GM18907 (cell line): ENCODE measurements around the gene KDM2B.

Experiments
- ATAC-seq: cut with Tn5 transposase; IDR thresholded peaks from one replicate; pipeline ENCODE4 v1.9.1; 2021; ENCODE audit warnings: mild to moderate bottlenecking, moderate library complexity; ENCODE audit not compliant: unreplicated experiment

The KDM2B gene

GRCh38 chr12:121580959-121581685 lies at the start of gene KDM2B:
TSS of gene KDM2B (minus strand) at chr12:121581023. CDS start at chr12:121580911, 112 bp downstream.
- ATAC-seq = no peak

GRCh38 chr12:121628536-121628935 lies 47.7 kb upstream of the KDM2B start:
- ATAC-seq = no peak

- ATAC-seq = no peak
Observed at GRCh38 chr12:121628037-121628436, 47.2 kb upstream of the KDM2B start.

GRCh38 chr12:121626853-121627640 lies 46.2 kb upstream of the KDM2B start:
- peak; percentile 44 for ATAC-seq

DNA sequence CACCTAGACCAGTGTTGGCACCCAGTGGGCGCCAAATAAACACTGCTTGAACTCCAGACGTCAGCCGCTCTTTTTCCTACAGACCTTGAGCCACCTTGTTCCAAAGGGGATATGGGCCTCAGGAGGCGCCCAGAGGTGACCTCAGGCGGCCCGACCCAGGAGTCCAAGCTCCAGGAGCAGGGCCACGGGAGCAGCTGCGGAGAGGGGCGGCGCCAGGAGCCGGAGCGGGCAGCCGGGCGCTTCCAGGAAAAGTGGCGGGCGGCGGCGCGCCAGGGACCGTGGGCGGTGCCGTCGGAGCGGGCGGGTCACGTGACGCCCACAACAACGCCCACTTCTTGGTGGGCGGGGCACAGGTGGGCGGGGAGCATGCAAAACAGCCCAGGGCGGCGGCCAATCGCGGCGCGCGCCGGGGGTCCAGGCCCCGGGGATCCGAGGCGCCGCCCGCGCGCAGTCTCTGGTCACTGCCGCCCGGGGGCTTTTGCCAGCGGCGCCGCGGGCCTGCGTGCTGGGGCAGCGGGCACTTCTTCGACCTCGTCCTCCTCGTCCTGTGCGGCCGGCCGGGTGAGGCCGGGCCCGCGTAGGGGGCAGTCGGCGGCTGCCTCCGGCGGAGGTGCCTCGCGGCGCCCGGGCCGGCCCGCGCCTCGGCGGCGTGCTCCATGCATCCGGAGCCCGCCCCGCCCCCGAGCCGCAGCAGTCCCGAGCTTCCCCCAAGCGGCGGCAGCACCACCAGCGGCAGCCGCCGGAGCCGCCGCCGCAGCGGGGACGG lies 45.4 kb upstream of the KDM2B start, which contains the start of gene ORAI1:
TSS of gene ORAI1 (plus strand) at position 444 of the 766 bp plus-strand sequence.
- peak; percentile 73 for ATAC-seq

DNA sequence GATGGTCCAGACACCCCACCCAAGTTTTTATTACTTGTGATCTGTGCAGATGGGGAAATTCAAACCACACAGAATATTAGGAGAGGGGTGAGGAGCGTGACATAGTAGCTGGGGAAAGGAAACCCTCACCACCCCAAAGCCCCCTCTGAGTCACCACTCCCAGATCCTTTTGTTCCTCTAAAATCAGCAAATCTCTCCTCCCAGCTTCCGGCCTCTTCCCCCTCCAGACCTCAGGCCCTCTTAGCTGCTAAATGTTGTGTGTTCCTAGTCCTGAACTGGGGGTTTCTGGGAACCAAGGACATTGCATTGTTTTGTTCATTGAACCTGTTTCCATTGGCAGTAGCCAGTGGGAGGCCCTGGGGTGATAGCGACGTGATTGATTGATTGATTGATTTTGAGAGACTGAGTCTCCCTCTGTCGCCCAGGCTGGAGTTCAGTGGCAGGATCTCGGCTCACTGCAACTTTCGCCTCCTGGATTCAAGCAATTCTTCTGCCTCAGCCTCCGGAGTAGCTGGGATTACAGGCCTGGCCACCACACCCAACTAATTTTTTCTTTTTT lies 39.6 kb upstream of the KDM2B start:
- ATAC-seq = no peak

DNA sequence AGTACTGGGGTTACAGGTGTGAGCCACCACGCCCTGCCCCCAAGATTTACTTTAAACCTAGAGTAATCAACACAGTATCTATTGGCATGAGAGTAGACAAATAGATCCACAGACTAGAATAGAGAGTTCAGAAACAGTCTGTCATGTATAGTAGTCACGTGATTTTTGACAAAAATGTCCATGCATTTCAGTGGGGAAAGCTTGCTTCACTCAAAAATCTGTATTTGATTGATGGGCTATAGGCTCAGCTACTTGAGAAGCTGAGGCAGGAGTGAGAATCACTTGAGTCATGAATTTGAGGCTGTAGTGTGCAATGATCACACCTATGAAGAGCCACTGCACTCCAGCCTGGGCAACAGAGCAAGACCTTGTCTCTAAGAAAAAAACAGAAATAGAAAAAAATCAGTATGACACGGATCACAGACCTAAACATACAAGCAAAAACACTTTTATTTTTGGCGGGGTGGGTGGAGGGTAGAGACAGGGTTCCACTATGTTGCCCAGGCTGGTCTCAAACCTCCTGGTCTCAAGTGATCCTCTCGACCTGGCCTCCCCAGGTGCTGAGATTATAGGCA lies 37.9 kb upstream of the KDM2B start:
- no peak for ATAC-seq

GRCh38 chr12:121614872-121615467 lies 34.1 kb upstream of the KDM2B start:
- ATAC-seq = no peak

DNA sequence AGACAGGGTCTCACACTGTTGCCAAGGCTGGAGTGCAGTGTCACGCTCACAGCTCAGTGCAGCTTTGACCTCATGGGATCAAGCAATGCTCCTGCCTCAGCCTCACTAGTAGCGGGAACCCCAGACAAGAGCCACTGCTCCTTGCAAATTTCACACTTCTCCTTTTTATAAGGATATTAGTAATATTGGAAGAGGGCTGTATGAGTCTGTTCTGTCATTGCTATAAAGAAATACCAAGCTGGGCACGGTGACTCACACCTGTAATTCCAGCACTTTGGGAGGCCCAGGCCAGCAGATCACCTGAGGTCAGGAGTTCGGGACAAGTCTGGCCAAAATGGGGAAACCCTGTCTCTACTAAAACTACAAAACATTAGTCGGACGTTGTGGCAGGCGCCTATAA lies 32.6 kb upstream of the KDM2B start:
- ATAC-seq = no peak

GRCh38 chr12:121611306-121611705 lies 30.5 kb upstream of the KDM2B start:
- ATAC-seq = no peak

- ATAC-seq = no peak
Observed at GRCh38 chr12:121610239-121611149, 29.7 kb upstream of the KDM2B start.

- ATAC-seq = no peak
Observed at GRCh38 chr12:121608301-121608700, 27.5 kb upstream of the KDM2B start.

- ATAC-seq = no peak
Observed at GRCh38 chr12:121603581-121603980, 22.8 kb upstream of the KDM2B start.

DNA sequence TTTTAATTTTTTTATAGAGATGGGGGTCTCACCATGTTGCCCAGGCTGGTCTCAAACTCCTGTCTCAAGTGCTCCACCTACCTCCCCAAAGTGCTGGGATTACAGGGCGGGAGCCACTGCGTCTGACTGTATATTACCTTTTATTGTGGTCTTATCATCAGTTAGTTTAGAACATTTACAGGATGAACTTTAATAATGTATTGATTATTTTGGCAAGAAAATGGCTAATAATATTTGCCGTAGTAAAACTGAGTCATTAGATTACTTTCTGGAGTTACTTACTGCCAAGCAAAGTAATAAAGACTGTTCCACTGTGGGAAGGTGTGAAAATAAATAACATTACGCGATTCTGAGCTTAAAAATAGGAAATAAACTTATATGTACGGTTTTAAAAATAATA lies 21.9 kb upstream of the KDM2B start:
- ATAC-seq = no peak

DNA sequence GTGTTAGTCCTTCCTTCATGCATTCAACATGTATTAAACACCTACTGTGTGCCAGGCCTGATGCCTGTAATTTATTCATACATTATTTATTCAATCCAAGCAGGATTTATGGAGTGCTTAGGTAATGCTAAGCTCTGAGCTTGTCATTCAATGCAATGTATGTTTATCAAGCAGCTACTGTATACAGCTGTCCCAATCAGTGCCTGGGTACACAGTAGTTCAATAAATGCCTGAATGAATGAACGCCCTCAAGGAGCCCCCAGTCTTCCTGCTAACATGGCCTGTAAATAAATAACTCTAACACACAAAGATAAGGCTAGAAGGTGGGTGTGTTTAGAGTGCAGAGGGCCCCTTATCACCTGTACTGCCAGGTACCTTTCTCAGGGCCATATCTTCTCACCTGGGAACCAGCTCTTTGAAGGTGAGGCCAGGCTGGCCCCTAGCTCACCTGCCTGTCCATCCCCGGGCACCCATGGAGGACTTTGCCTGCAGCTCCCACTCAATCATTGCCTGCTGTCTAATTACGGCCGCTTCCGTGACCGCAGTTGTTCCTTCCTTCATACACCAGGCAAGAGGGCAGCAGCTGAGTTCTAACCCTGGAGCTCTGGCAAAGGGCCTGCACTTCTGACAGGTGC lies 20.0 kb upstream of the KDM2B start:
- ATAC-seq = no peak

- no peak for ATAC-seq
Observed at GRCh38 chr12:121596526-121596925, 15.7 kb upstream of the KDM2B start.

DNA sequence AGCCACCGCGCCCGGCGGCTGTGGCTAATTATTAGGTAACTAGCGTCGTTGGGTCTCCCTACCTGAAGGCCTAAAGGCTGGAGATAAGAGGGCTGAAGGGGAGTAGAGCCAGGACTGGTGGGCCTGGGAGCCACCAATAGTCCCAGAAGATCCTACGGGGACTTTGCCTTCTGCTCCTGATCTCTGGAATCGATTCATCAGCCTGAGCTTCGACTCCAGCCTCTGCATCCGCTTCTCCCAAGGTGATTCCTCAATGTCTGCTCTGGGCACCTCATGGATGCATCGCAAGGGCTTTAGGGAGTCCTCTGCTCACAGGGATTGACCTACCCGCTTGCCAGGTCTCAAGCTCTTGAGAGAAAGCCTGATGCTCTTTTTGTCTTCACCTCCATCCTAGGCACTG lies 14.7 kb upstream of the KDM2B start:
- ATAC-seq = no peak

DNA sequence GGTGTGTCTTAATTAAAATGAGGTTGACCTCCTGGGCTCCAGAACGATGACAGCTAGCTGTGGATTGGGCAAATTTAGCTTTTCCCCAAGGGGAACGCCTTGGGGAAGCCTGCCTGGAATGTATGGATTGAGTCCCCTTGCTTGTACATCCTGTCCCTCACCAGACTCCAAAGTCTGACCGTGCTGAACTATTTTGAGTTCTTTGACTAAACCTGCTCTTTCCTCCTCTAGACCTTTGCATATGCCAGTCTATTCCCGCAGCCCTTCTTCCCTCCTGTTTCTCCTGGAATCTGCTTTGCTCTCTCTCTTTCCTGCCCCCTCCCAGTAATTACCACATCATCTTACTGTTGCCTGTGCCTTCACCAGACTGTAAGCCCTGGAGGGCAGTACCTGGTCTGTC lies 11.5 kb upstream of the KDM2B start:
- no peak for ATAC-seq
